Neural cell (in vitro differentiated cells): ENCODE measurements around the gene TUBGCP2. TPM values are rescaled to one million over a fixed set of nuclear protein-coding genes. Genes with fewer than 3 reads are reported as not detected.

Experiments
- H2AFZ ChIP-seq: fragments of 200-600, 300-800 bp; sonication (generic), shearing (Covaris generic); 2 replicates; pipeline ENCODE4 v1.6.0; 2014; ENCODE audit warnings: low read depth, mild to moderate bottlenecking, antibody characterized with exemption, low read length, moderate library complexity
- H3F3A ChIP-seq: fragments of 200-600 bp; shearing (Covaris generic); 2 replicates; pipeline ENCODE4 v1.6.1; 2016; ENCODE audit warnings: mild to moderate bottlenecking, moderate library complexity, mixed read lengths, antibody characterized with exemption, low read length; ENCODE audit not compliant: insufficient read depth, poor library complexity, severe bottlenecking
- H3K27ac ChIP-seq: fragments of 200-600, 300-800 bp; sonication (generic), shearing (Covaris generic); 2 replicates; pipeline ENCODE4 v1.5.1; 2014; ENCODE audit warnings: mild to moderate bottlenecking, low read length, moderate library complexity
- H3K27me3 ChIP-seq: fragments of 300-800, 200-600 bp; sonication (generic), shearing (Covaris generic); 2 replicates; pipeline ENCODE4 v1.6.0; 2014; ENCODE audit warnings: mild to moderate bottlenecking, low read depth, low read length, moderate library complexity; ENCODE audit not compliant: insufficient read depth
- H3K36me3 ChIP-seq: fragments of 300-800, 200-600 bp; sonication (generic), shearing (Covaris generic); 2 replicates; pipeline ENCODE4 v1.5.1; 2014; ENCODE audit warnings: mild to moderate bottlenecking, antibody characterized with exemption, low read length, moderate library complexity; ENCODE audit not compliant: insufficient read depth
- H3K4me2 ChIP-seq: fragments of 300-800, 200-600 bp; sonication (generic), shearing (Covaris generic); 2 replicates; pipeline ENCODE4 v1.6.0; 2014; ENCODE audit warnings: mild to moderate bottlenecking, low read length
- H3K4me3 ChIP-seq: fragments of 300-800, 200-600 bp; sonication (generic), shearing (Covaris generic); 2 replicates; pipeline ENCODE4 v1.5.1; 2014; ENCODE audit warnings: mild to moderate bottlenecking, low read length, moderate library complexity
- H3K79me2 ChIP-seq: fragments of 200-600 bp; shearing (Covaris generic); replicated peaks from 2 replicates; pipeline ENCODE4 v1.6.0; 2014; ENCODE audit warnings: mild to moderate bottlenecking, low read length, moderate library complexity; ENCODE audit not compliant: insufficient read depth
- H3K9ac ChIP-seq: fragments of 300-800, 200-600 bp; sonication (generic), shearing (Covaris generic); 2 replicates; pipeline ENCODE4 v1.6.1; 2016; ENCODE audit warnings: mild to moderate bottlenecking, low read length, mixed read lengths
- H3K9me2 ChIP-seq: fragments of 200-600 bp; shearing (Covaris generic); 2 replicates; pipeline ENCODE4 v1.6.1; 2016; ENCODE audit warnings: mild to moderate bottlenecking, low read length, mixed read lengths; ENCODE audit not compliant: insufficient read depth
- H3K9me3 ChIP-seq: fragments of 200-600, 300-800 bp; sonication (generic), shearing (Covaris generic); 2 replicates; pipeline ENCODE4 v1.6.1; 2016; ENCODE audit warnings: mild to moderate bottlenecking, mixed run types, low read length, moderate library complexity, mixed read lengths
- H4K20me1 ChIP-seq: fragments of 200-600 bp; shearing (Covaris generic); 2 replicates; pipeline ENCODE4 v1.6.1; 2016; ENCODE audit warnings: mild to moderate bottlenecking, mixed run types; ENCODE audit not compliant: insufficient read depth
- CTCF ChIP-seq: fragments of 450-650 bp; IDR thresholded peaks from 2 replicates; pipeline ENCODE4 v1.5.1; 2014; ENCODE audit warnings: antibody characterized with exemption, mild to moderate bottlenecking, moderate library complexity; ENCODE audit not compliant: poor library complexity, severe bottlenecking
- EP300 ChIP-seq: fragments of 450-650 bp; conservative IDR thresholded peaks from 2 replicates; pipeline ENCODE4 v1.6.1; 2014; ENCODE audit warnings: antibody characterized with exemption, mild to moderate bottlenecking, moderate library complexity; ENCODE audit not compliant: poor library complexity, severe bottlenecking
- EZH2 ChIP-seq: fragments of 200-600, 300-800 bp; shearing (Covaris generic), sonication (generic); IDR thresholded peaks from 2 replicates; pipeline ENCODE4 v1.6.1; 2014; ENCODE audit warnings: antibody characterized with exemption, low read length, borderline replicate concordance, mild to moderate bottlenecking; ENCODE audit not compliant: insufficient read depth, poor library complexity, severe bottlenecking
- MXI1 ChIP-seq: fragments of 450-650 bp; conservative IDR thresholded peaks from 2 replicates; pipeline ENCODE4 v1.6.1; 2014; ENCODE audit warnings: antibody characterized with exemption, mild to moderate bottlenecking; ENCODE audit not compliant: poor library complexity, severe bottlenecking
- POLR2AphosphoS5 ChIP-seq: IDR thresholded peaks from 2 replicates; pipeline ENCODE4 v1.6.1; 2012
- RAD21 ChIP-seq: fragments of 450-650 bp; conservative IDR thresholded peaks from 2 replicates; pipeline ENCODE4 v1.6.1; 2014; ENCODE audit warnings: antibody characterized with exemption, mild to moderate bottlenecking, moderate library complexity
- SMC3 ChIP-seq: fragments of 450-650 bp; conservative IDR thresholded peaks from 2 replicates; pipeline ENCODE4 v1.6.1; 2014; ENCODE audit warnings: antibody characterized with exemption, mild to moderate bottlenecking, moderate library complexity; ENCODE audit not compliant: poor library complexity
- TAF1 ChIP-seq: IDR thresholded peaks from 2 replicates; pipeline ENCODE4 v1.6.1; 2012; ENCODE audit warnings: low read depth
- polyA plus RNA-seq: library from polyadenylated mRNA; depleted of rRNA; stranded (reverse); fragments of >200 nt; gene quantifications from 2 replicates; pipeline ENCODE4 v1.2.3, GENCODE V29; 2014
- TF ChIP-seq, protein P1 (sequence below): IDR thresholded peaks from 2 replicates; pipeline ENCODE4 v1.6.1; 2012; ENCODE audit warnings: borderline replicate concordance

TUBGCP2 gene
- polyA plus RNA-seq, 1 donor from 2014 or later: 34.5 TPM

GRCh38 chr10:133343558-133343957 lies 34.9 kb upstream of the TUBGCP2 start:
- Histone ChIP-seq H3K79me2 (no peaks in the 10 kb centered on the region), H2AFZ (no peak overlapping the region), H3K9me3 (no peaks in the 10 kb centered on the region), H3K9ac (no peak overlapping the region), H3K27ac (no peak overlapping the region), H3K9me2 (no peaks in the 10 kb centered on the region), H3K27me3 (no peaks in the 10 kb centered on the region), H3K4me2 (no peak overlapping the region), H3K4me3 (no peak overlapping the region), H3K36me3 (no peaks in the 10 kb centered on the region), H3F3A (no peaks in the 10 kb centered on the region), H4K20me1 (no peaks in the 10 kb centered on the region)
- TF ChIP-seq EZH2 (no peak), SMC3 (no peak), EP300 (no peak), TAF1 (no peak), MXI1 (no peak), CTCF (no peak), RAD21 (no peak), POLR2AphosphoS5 (no peak)
- TF ChIP-seq, protein P1, sequence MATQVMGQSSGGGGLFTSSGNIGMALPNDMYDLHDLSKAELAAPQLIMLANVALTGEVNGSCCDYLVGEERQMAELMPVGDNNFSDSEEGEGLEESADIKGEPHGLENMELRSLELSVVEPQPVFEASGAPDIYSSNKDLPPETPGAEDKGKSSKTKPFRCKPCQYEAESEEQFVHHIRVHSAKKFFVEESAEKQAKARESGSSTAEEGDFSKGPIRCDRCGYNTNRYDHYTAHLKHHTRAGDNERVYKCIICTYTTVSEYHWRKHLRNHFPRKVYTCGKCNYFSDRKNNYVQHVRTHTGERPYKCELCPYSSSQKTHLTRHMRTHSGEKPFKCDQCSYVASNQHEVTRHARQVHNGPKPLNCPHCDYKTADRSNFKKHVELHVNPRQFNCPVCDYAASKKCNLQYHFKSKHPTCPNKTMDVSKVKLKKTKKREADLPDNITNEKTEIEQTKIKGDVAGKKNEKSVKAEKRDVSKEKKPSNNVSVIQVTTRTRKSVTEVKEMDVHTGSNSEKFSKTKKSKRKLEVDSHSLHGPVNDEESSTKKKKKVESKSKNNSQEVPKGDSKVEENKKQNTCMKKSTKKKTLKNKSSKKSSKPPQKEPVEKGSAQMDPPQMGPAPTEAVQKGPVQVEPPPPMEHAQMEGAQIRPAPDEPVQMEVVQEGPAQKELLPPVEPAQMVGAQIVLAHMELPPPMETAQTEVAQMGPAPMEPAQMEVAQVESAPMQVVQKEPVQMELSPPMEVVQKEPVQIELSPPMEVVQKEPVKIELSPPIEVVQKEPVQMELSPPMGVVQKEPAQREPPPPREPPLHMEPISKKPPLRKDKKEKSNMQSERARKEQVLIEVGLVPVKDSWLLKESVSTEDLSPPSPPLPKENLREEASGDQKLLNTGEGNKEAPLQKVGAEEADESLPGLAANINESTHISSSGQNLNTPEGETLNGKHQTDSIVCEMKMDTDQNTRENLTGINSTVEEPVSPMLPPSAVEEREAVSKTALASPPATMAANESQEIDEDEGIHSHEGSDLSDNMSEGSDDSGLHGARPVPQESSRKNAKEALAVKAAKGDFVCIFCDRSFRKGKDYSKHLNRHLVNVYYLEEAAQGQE: no peak

- Histone ChIP-seq H3K27me3 (no peaks in the 10 kb centered on the region), H3K9ac (no peak overlapping the region), H3K4me2 (no peak overlapping the region), H3F3A (no peaks in the 10 kb centered on the region), H3K27ac (no peak overlapping the region), H3K9me3 (no peaks in the 10 kb centered on the region), H3K4me3 (no peak overlapping the region), H4K20me1 (no peaks in the 10 kb centered on the region), H3K79me2 (no peaks in the 10 kb centered on the region), H3K9me2 (no peaks in the 10 kb centered on the region), H2AFZ (no peak overlapping the region), H3K36me3 (no peaks in the 10 kb centered on the region)
- TF ChIP-seq MXI1 (no peak), TAF1 (no peak)
Observed at GRCh38 chr10:133342942-133343341, 34.3 kb upstream of the TUBGCP2 start.

- H3K9me2 ChIP-seq: no peaks in the 10 kb centered on the region
- no peak overlapping the region for H3K27ac ChIP-seq
- TF ChIP-seq MXI1 (no peak), TAF1 (no peak)
Observed at GRCh38 chr10:133341983-133342382, 33.3 kb upstream of the TUBGCP2 start.

More at GRCh38 chr10:133341983-133342382, 33.3 kb upstream of the TUBGCP2 start:
- Histone ChIP-seq H3K27me3 (peaks cover 8% of the 10 kb centered on the region), H4K20me1 (no peaks in the 10 kb centered on the region), H3K36me3 (no peaks in the 10 kb centered on the region), H3K4me2 (no peak overlapping the region), H3K9me3 (no peaks in the 10 kb centered on the region), H2AFZ (no peak overlapping the region), H3K9ac (no peak overlapping the region), H3K4me3 (no peak overlapping the region), H3K79me2 (no peaks in the 10 kb centered on the region), H3F3A (no peaks in the 10 kb centered on the region)
